Peyer's patch (tissue), 4 donors: Measurements from ENCODE around the gene MIER2.

ENCODE experiments used
- POLR2A ChIP-seq, 2 donors: fragments of 450-650 bp; IDR thresholded peaks; one replicate each; pipeline ENCODE4 v1.5.1; 2017; ENCODE audit warnings: antibody characterized with exemption in 2 of 2, mild to moderate bottlenecking in 2 of 2, moderate library complexity in 2 of 2
- TF ChIP-seq, protein P1 (sequence below), 6 experiments: fragments of 450-650 bp in 4 of 6; fragments of 200-600 bp in 2 of 6; sonication (generic) in 1 of 6; IDR thresholded peaks; one replicate each; pipeline ENCODE4 v1.5.1; 2017 to 2019; ENCODE audit warnings: antibody characterized with exemption in 6 of 6, mild to moderate bottlenecking in 3 of 6, moderate library complexity in 1 of 6

DNA sequence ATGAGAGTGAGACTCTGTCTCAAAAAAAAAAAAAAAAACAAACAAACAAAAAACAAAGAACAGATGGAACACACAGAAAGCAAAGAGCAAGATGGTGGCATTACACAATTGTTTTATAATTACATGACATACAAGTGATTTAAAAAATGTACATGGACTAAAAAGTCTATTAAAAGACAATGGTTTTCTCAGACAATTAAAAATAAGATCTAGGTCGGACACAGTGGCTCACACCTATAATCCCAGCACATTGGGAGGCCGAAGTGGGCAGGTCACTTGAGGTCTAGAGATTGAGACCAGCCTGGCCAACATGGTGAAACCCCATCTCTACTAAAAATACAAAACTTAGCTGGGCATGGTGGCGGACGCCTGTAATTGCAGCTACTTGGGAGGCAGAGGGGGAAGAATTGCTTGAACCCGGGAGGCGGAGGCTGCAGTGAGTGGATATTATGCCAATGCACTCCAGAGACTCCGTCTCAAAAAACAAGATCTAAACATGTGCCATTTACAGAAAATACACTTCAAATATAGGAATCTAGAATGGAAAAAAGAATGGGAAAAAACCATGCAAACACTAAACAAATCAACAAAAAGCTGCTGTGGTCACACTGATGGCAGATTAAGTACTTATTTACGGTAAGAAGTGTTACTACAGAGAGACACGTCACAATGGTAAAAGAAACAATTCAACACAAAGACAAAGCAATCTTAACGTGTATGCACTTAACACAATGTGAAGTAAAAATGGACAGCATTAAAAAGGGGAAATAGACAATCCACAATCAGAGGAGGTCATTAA, 26.7 kb downstream of the MIER2 start:
- TF ChIP-seq, protein P1, sequence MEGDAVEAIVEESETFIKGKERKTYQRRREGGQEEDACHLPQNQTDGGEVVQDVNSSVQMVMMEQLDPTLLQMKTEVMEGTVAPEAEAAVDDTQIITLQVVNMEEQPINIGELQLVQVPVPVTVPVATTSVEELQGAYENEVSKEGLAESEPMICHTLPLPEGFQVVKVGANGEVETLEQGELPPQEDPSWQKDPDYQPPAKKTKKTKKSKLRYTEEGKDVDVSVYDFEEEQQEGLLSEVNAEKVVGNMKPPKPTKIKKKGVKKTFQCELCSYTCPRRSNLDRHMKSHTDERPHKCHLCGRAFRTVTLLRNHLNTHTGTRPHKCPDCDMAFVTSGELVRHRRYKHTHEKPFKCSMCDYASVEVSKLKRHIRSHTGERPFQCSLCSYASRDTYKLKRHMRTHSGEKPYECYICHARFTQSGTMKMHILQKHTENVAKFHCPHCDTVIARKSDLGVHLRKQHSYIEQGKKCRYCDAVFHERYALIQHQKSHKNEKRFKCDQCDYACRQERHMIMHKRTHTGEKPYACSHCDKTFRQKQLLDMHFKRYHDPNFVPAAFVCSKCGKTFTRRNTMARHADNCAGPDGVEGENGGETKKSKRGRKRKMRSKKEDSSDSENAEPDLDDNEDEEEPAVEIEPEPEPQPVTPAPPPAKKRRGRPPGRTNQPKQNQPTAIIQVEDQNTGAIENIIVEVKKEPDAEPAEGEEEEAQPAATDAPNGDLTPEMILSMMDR (IDR thresholded peaks at IDR 0.05): no peak
- TF ChIP-seq POLR2A (IDR thresholded peaks at IDR 0.05): no peak
